Stimulated activated naive CD4-positive, alpha-beta T cell (primary cell): ENCODE results near the gene NUDT3.

Experiments used
- DNase-seq, 6 experiments: peaks; one replicate each; lab custom pipeline; 2025; lab: John Stamatoyannopoulos, UW

NUDT3 gene

GRCh38 chr6:34319471-34319885, 73.0 kb downstream of the NUDT3 start:
- no peak for DNase-seq

GRCh38 chr6:34318499-34319470, 73.7 kb downstream of the NUDT3 start:
- DNase-seq: no peak

- DNase-seq: no peak
These were observed 74.5 kb downstream of the NUDT3 start for GRCh38 chr6:34317882-34318498.

- DNase-seq: no peak
These were observed 75.3 kb downstream of the NUDT3 start for GRCh38 chr6:34317172-34317477.

- DNase-seq: no peak
These were observed 75.9 kb downstream of the NUDT3 start for GRCh38 chr6:34316431-34317171.

- peak in 1 of 6 experiments; percentile 2 for DNase-seq
These were observed 76.7 kb downstream of the NUDT3 start for GRCh38 chr6:34315780-34316179.

- DNase-seq: no peak
These were observed 77.2 kb downstream of the NUDT3 start for GRCh38 chr6:34315256-34315655.

- DNase-seq: no peak
These were observed 80.2 kb downstream of the NUDT3 start for GRCh38 chr6:34312259-34312658.

GRCh38 chr6:34310817-34311216, 81.7 kb downstream of the NUDT3 start:
- no peak for DNase-seq

GRCh38 chr6:34308483-34308882, 84.0 kb downstream of the NUDT3 start:
- DNase-seq: no peak

- no peak for DNase-seq
These were observed 86.3 kb downstream of the NUDT3 start for GRCh38 chr6:34305982-34306708.

- no peak for DNase-seq
These were observed 87.0 kb downstream of the NUDT3 start for GRCh38 chr6:34305497-34305896.

- DNase-seq: no peak
These were observed 88.3 kb downstream of the NUDT3 start for GRCh38 chr6:34304164-34304563.

- no peak for DNase-seq
These were observed 89.5 kb downstream of the NUDT3 start for GRCh38 chr6:34302929-34303328.

- no peak for DNase-seq
These were observed 91.1 kb downstream of the NUDT3 start for GRCh38 chr6:34301408-34301807.

- no peak for DNase-seq
These were observed 92.1 kb downstream of the NUDT3 start for GRCh38 chr6:34300332-34300751.

GRCh38 chr6:34298941-34299340, 93.5 kb downstream of the NUDT3 start:
- DNase-seq: no peak

- DNase-seq: no peak
These were observed 96.7 kb downstream of the NUDT3 start for GRCh38 chr6:34295721-34296120.

- no peak for DNase-seq
These were observed 99.5 kb downstream of the NUDT3 start for GRCh38 chr6:34292954-34293353.

- no peak for DNase-seq
These were observed 103.3 kb downstream of the NUDT3 start for GRCh38 chr6:34289137-34289536.

GRCh38 chr6:34288581-34288980, 103.9 kb downstream of the NUDT3 start:
- DNase-seq: no peak
